Endothelial cell of umbilical vein (primary cell): ENCODE data around the gene TSNAX. TPM values are rescaled to one million over a fixed set of nuclear protein-coding genes. Genes with fewer than 3 reads are reported as not detected.

ENCODE experiments used
- BruUV-seq: library from RNA; stranded (reverse); fragments of 400-500 nt; replicated peaks from 2 replicates; lab custom pipeline; 2021; lab: Mats Ljungman, UMichigan
- CTCF ChIA-PET: fragments of 300-600, 350-600 bp; sonication (Branson Sonifier 250); formaldehyde crosslinking; loops from one replicate; lab custom pipeline; 2021; ENCODE audit warnings: antibody characterized with exemption, inconsistent platforms; lab: Charles Lee
- POLR2A ChIA-PET: fragments of 300-600, 350-600 bp; sonication (Branson Sonifier 250); formaldehyde crosslinking; loops from one replicate; lab custom pipeline; 2021; ENCODE audit warnings: antibody characterized with exemption, inconsistent platforms; lab: Charles Lee
- DNase-seq: peaks from one replicate; pipeline ENCODE4 v3.0.0-alpha.2; 2011; ENCODE audit warnings: low read depth, low spot score
- FAIRE-seq: peaks from 2 replicates; lab custom pipeline; 2011; peaks lifted over from hg19 to GRCh38; lab: Jason Lieb, UNC
- H2AFZ ChIP-seq: 2 replicates; pipeline ENCODE4 v1.6.0; 2012; ENCODE audit warnings: low read depth, low read length, control low read depth, inconsistent platforms
- H3K27ac ChIP-seq: 2 replicates; pipeline ENCODE4 v1.5.1; 2011; ENCODE audit warnings: low read depth, mild to moderate bottlenecking, control low read depth, low read length, moderate library complexity; ENCODE audit not compliant: insufficient read depth
- H3K27me3 ChIP-seq, 2 experiments: 2 replicates each; pipeline versions ENCODE4 v1.6.0 to v1.6.1; 2011; ENCODE audit warnings: low read length in 2 of 2, mixed read lengths in 1 of 2; ENCODE audit not compliant: control insufficient read depth in 2 of 2, insufficient read depth in 2 of 2
- H3K36me3 ChIP-seq, 2 experiments: 2 replicates in 1 of 2; 3 replicates in 1 of 2; pipeline ENCODE4 v1.5.1; 2011; ENCODE audit warnings: low read length in 2 of 2, mild to moderate bottlenecking in 1 of 2, moderate library complexity in 1 of 2; ENCODE audit not compliant: control insufficient read depth in 2 of 2, insufficient read depth in 2 of 2; ENCODE audit errors: extremely low read depth in 1 of 2
- H3K4me1 ChIP-seq: 3 replicates; pipeline ENCODE4 v1.5.1; 2011; ENCODE audit warnings: mild to moderate bottlenecking, low read length; ENCODE audit not compliant: control insufficient read depth, insufficient read depth; ENCODE audit errors: extremely low read depth
- H3K4me2 ChIP-seq: 2 replicates; pipeline ENCODE4 v1.6.1; 2011; ENCODE audit warnings: low read length, control low read depth, mixed read lengths; ENCODE audit not compliant: insufficient read depth
- H3K4me3 ChIP-seq, 3 experiments: fragments of 200-600 bp in 1 of 3; sonication (generic), shearing (Covaris generic) in 1 of 3; replicated peaks in 1 of 3; 2 replicates each; pipeline ENCODE4 v1.5.1; 2011 to 2016; ENCODE audit warnings: control low read depth in 3 of 3, low read length in 3 of 3, mild to moderate bottlenecking in 2 of 3, inconsistent platforms in 1 of 3, low read depth in 1 of 3, moderate library complexity in 1 of 3; ENCODE audit not compliant: insufficient read depth in 1 of 3
- H3K79me2 ChIP-seq: 2 replicates; pipeline ENCODE4 v1.6.0; 2012; ENCODE audit warnings: low read length, inconsistent platforms; ENCODE audit not compliant: control insufficient read depth, insufficient read depth
- H3K9ac ChIP-seq: replicated peaks from 2 replicates; pipeline ENCODE3; 2011; ENCODE audit warnings: low read length, control low read depth; ENCODE audit not compliant: insufficient read depth; ENCODE audit errors: extremely low read depth
- H3K9me1 ChIP-seq: replicated peaks from 3 replicates; pipeline ENCODE4 v1.6.0; 2011; ENCODE audit warnings: mild to moderate bottlenecking, low read length; ENCODE audit not compliant: control insufficient read depth, insufficient read depth; ENCODE audit errors: extremely low read depth
- H3K9me3 ChIP-seq: replicated peaks from 2 replicates; pipeline ENCODE4 v1.5.1; 2012; ENCODE audit warnings: low read length, inconsistent platforms; ENCODE audit not compliant: control insufficient read depth, insufficient read depth
- H4K20me1 ChIP-seq: replicated peaks from 2 replicates; pipeline ENCODE3; 2011; ENCODE audit warnings: mild to moderate bottlenecking, low read length; ENCODE audit not compliant: control insufficient read depth, insufficient read depth; ENCODE audit errors: extremely low read depth
- EZH2 ChIP-seq: IDR thresholded peaks from 2 replicates; pipeline ENCODE4 v1.6.1; 2012; ENCODE audit warnings: borderline replicate concordance, low read depth, mild to moderate bottlenecking, moderate library complexity, low read length, inconsistent platforms; ENCODE audit not compliant: severe bottlenecking
- FOS ChIP-seq: IDR thresholded peaks from 2 replicates; pipeline ENCODE4 v1.6.1; 2011; ENCODE audit warnings: mild to moderate bottlenecking, low read length, moderate library complexity, borderline replicate concordance; ENCODE audit not compliant: insufficient read depth
- GATA2 ChIP-seq: IDR thresholded peaks from 2 replicates; pipeline ENCODE4 v1.7.0; 2011; ENCODE audit warnings: low read depth, mild to moderate bottlenecking, moderate library complexity, mixed read lengths, low read length; ENCODE audit not compliant: insufficient read length, insufficient read depth
- JUN ChIP-seq: IDR thresholded peaks from 2 replicates; pipeline ENCODE4 v1.6.1; 2011; ENCODE audit warnings: borderline replicate concordance, low read depth; ENCODE audit not compliant: insufficient read length, insufficient read depth
- MYC ChIP-seq: IDR thresholded peaks from one replicate; pipeline ENCODE4 v1.6.1; 2011; ENCODE audit warnings: mild to moderate bottlenecking, low read depth, low read length
- POLR2A ChIP-seq: IDR thresholded peaks from 2 replicates; pipeline ENCODE4 v1.6.1; 2012; ENCODE audit warnings: low read depth, mild to moderate bottlenecking, control low read depth, low read length
- POLR2AphosphoS5 ChIP-seq: IDR thresholded peaks from 2 replicates; pipeline ENCODE4 v1.6.1; 2012; ENCODE audit warnings: low read depth, mild to moderate bottlenecking, control low read depth, low read length, moderate library complexity; ENCODE audit not compliant: insufficient read depth
- dilution Hi-C: fragments of 300-500 bp; cut with MboI; formaldehyde crosslinking; loops from one replicate; pipeline ENCODE4 v1.15.0; 2019; ENCODE audit warnings: low sequenced_read_pairs; ENCODE audit not compliant: extremely low pct_ligation_motif_present
- intact Hi-C: fragments of 100-400 bp; cut with micrococcal nuclease; formaldehyde crosslinking; loops from one replicate; pipeline ENCODE4 v1.10.0; 2022
- polyA plus RNA-seq, 4 experiments: library from polyadenylated mRNA; depleted of rRNA in 3 of 4; stranded (reverse) in 3 of 4; unstranded in 1 of 4; fragments of >200 nt; gene quantifications; 2 replicates each; pipeline versions ENCODE4 v1.2.1 to v1.2.3, GENCODE V29; 2011 to 2012; ENCODE audit warnings: missing spikeins in 1 of 4
- total RNA-seq: library from RNA; stranded (reverse); gene quantifications from 2 replicates; pipeline ENCODE4 v1.2.3, GENCODE V29; 2021
- TF ChIP-seq, protein P1 (sequence below), 2 donors: IDR thresholded peaks; 1 replicate in 1 of 2; 2 replicates in 1 of 2; pipeline ENCODE4 v1.5.1; 2011; ENCODE audit warnings: low read length in 2 of 2, mild to moderate bottlenecking in 2 of 2, moderate library complexity in 2 of 2, control low read depth in 1 of 2, inconsistent platforms in 1 of 2, low read depth in 1 of 2; ENCODE audit not compliant: insufficient read depth in 1 of 2; ENCODE audit errors: extremely low read depth in 1 of 2

The TSNAX gene
- total and polyA plus RNA-seq, 2 donors (not counting 3 experiments of a cell fraction or from before 2014, with no cell fraction given), result 6.3 to 26.3 TPM

DNA sequence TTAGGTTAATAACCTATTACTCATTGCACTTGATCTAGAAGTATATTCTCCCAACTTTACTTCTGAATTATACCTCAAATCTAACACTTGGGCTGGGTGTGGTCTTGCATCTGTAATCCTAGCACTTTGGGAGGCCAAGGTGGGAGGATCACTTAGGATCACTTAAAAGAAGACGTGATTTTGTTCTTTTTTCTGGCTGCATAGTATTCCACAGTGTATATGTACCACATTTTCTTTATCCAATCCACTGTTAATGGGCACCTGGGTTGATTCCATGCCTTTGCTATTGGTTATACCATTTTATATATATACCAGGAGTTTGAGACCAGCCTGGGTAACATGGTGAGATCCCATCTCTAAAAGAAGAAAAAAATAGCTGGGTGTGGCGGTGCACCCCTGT is 48.5 kb upstream of the TSNAX start:
- H3K9ac ChIP-seq, result no peak overlapping the region
- no peak overlapping the region for H3K27ac ChIP-seq
- H3K9me1 ChIP-seq, result no peaks in the 10 kb centered on the region
- no TSS peak for BruUV-seq
- dilution Hi-C loops (no loop called here), intact Hi-C loops (no loop called here)
- no peak overlapping the region for H2AFZ ChIP-seq
- TF ChIP-seq POLR2AphosphoS5 (no peak), EZH2 (no peak), POLR2A (no peak), MYC (no peak), JUN (no peak), FOS (no peak), GATA2 (no peak)
- TF ChIP-seq, protein P1, sequence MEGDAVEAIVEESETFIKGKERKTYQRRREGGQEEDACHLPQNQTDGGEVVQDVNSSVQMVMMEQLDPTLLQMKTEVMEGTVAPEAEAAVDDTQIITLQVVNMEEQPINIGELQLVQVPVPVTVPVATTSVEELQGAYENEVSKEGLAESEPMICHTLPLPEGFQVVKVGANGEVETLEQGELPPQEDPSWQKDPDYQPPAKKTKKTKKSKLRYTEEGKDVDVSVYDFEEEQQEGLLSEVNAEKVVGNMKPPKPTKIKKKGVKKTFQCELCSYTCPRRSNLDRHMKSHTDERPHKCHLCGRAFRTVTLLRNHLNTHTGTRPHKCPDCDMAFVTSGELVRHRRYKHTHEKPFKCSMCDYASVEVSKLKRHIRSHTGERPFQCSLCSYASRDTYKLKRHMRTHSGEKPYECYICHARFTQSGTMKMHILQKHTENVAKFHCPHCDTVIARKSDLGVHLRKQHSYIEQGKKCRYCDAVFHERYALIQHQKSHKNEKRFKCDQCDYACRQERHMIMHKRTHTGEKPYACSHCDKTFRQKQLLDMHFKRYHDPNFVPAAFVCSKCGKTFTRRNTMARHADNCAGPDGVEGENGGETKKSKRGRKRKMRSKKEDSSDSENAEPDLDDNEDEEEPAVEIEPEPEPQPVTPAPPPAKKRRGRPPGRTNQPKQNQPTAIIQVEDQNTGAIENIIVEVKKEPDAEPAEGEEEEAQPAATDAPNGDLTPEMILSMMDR (IDR thresholded peaks at IDR 0.05; ENCODE audit: extremely low read depth in 1 of 2, insufficient read depth in 1 of 2, low read depth in 1 of 2, low read length in 2 of 2), result no peak
- DNase-seq, result no peak
- no peaks in the 10 kb centered on the region for H3K9me3 ChIP-seq
- FAIRE-seq, result no peak
- no peaks in the 10 kb centered on the region for H3K4me1 ChIP-seq
- no peak overlapping the region for H3K4me2 ChIP-seq
- H3K79me2 ChIP-seq, result no peaks in the 10 kb centered on the region
- ChIA-PET CTCF (no interaction called here), POLR2A (no interaction called here)
- H4K20me1 ChIP-seq, result no peaks in the 10 kb centered on the region
- H3K4me3 ChIP-seq, result no peak overlapping the region
- no peaks in the 10 kb centered on the region for H3K27me3 ChIP-seq
- no peaks in the 10 kb centered on the region for H3K36me3 ChIP-seq
